Myocyte (in vitro differentiated cells): ENCODE measurements around the gene ARMC9. TPM values are rescaled to one million over a fixed set of nuclear protein-coding genes. Genes with fewer than 3 reads are reported as not detected.
A peak's percentile ranks its signal among the peaks of the same experiment; 100 is the strongest.

Experiments
- DNase-seq: peaks from one replicate; pipeline ENCODE4 v3.0.0-alpha.2; 2012; ENCODE audit warnings: low read depth
- total RNA-seq: library from RNA; depleted of rRNA; stranded (reverse); fragments of >200 nt; gene quantifications from 2 replicates; pipeline ENCODE4 v1.2.3, GENCODE V29; 2014

Gene ARMC9
- total RNA-seq, 1 donor from 2014 or later = 55.7 TPM

DNA sequence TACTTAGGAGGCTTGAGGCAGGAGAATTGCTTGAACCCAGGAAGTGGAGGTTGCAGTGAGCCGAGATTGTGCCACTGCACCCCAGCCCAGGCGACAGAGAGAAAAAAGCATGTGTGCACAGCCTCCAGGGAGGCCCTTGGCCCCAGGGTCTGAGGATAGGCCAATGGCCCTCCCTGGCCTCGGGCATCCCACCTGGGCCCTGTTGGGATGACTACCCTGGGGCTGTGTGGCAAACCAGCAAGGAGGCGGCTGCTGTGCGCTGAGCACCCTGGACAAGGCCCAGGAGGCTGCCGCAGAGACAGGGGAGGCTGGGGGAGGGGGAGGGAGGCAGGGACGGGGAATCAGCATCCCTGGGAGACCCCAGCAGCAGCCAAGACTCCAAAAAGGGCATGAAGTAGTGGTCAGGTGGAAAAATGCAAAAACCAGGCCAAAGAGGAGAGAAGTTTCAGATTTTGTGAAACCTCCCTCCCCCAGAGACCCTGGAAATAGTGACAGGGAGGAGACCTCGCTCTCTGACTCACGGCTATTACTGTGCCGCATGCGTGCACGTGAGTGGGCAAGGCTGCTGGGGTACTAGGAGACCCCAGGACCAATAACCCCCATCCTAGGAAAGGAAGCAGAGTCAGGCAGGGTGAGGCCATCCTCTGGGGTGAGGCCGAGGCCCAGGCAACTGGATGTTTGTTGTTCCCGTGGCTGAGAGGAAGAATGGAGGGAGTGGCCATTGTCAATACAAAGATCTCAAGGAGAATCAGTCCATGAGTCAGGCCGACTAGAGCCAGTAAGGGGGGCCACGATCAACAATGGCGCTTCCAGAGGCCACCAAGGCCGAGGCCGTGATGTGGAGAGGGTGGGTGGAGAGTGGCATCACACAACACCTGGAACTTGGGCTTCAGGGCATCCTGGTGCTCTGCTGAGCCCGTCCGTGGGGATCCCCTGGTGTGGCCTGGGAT, 181.1 kb downstream of the ARMC9 start:
- DNase-seq = no peak

- no peak for DNase-seq
These were observed 181.9 kb downstream of the ARMC9 start for GRCh38 chr2:231380307-231380706.

- DNase-seq = no peak
These were observed 182.8 kb downstream of the ARMC9 start for GRCh38 chr2:231380991-231381847.

GRCh38 chr2:231382116-231382515, 183.7 kb downstream of the ARMC9 start:
- DNase-seq = peak; percentile 76

DNA sequence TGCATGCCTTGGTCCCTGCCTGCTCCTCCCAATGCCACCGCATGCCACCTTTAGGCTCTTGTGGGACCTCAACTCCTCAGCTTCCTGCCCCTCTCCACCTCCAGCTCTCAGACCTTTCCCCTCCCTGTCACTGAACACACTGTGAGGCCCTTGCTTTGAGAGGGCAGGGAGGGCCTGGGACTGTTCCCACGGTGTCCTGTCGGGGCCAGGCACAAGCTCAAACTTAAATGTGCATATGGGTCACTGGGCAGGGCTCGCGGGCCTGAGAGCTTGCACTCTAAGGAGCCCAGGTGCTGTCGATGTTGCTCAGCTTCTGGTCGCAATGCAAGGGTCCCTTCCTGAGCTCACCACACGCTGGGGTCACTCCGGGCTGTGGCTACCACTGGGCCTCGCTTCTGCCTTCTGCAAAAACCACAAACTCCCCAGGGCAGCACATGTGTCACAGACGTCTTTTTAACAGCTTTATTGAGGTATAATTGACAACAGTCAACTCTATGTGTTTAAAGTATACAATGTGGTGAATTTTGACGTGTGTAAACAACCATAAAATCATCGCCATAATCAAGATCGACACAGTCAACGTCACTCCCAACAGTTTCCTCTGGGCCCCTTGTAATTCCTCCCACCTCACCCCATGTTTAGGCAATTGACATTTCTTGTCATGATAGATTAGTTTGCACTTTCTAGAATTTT, 185.1 kb downstream of the ARMC9 start:
- peak; percentile 50 for DNase-seq

DNA sequence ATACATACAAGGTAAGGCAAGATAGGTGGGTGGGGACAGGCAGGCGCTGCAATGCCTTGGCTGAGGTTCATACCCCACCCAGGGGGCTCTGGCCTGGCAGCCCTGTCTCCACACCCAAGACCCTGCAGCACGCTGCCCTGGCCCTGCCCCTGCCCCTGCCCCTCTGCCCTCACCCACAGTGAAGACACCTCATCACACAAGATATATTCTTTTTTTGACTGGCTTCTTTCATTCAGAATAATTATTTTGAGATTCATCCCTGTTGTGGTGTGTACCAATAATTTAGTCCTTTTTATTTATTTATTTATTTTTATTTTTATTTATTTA, 185.6 kb downstream of the ARMC9 start:
- DNase-seq = no peak

- no peak for DNase-seq
These were observed 186.5 kb downstream of the ARMC9 start for GRCh38 chr2:231384970-231385369.

GRCh38 chr2:231385429-231385828, 187.0 kb downstream of the ARMC9 start:
- DNase-seq = no peak

GRCh38 chr2:231386446-231386845, 188.0 kb downstream of the ARMC9 start:
- DNase-seq = peak; percentile 81

DNA sequence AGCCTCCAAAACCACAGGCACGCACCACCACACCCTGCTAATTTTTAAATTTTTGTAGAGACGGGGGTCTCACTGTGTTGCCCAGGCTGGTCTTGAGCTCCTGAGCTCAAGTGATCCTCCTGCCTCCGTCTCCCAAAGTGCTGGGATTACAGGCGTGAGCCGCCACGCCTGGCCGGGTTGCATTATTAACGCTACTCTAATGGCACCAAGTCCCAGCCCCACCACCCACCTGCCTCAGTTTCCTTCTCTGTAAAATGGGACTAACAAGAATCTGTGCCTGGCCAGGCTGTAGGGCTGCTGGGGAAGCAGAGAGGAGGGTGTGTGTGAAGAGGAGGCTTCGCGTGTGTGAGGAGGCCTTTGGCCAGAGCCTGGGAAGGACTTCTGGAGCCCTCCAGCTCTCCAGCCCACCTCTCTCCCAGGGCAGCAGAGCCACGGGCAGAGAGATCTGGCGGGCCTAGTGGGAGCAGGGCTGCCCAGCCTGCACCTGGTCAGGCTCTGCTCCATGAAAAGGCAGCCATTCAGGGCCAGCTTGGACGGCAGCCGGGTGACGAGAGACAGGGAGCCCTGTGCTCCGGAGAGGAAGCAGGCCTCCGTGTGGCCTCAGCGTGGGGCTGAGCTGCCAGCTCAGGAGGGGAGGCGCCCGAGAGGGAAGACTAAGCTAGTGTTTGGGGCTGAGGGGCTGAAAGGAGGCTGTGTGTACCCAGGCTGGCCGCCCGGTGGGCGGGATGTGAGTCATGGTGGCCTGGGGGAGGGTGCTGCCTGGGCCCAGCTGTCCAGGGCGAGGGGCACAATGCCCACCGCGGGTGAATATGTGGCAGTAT, 189.7 kb downstream of the ARMC9 start:
- peak; percentile 76 for DNase-seq

GRCh38 chr2:231388725-231389346, 190.4 kb downstream of the ARMC9 start:
- DNase-seq = no peak

- no peak for DNase-seq
These were observed 192.2 kb downstream of the ARMC9 start for GRCh38 chr2:231390667-231391066.

- DNase-seq = no peak
These were observed 193.6 kb downstream of the ARMC9 start for GRCh38 chr2:231391981-231392380.

DNA sequence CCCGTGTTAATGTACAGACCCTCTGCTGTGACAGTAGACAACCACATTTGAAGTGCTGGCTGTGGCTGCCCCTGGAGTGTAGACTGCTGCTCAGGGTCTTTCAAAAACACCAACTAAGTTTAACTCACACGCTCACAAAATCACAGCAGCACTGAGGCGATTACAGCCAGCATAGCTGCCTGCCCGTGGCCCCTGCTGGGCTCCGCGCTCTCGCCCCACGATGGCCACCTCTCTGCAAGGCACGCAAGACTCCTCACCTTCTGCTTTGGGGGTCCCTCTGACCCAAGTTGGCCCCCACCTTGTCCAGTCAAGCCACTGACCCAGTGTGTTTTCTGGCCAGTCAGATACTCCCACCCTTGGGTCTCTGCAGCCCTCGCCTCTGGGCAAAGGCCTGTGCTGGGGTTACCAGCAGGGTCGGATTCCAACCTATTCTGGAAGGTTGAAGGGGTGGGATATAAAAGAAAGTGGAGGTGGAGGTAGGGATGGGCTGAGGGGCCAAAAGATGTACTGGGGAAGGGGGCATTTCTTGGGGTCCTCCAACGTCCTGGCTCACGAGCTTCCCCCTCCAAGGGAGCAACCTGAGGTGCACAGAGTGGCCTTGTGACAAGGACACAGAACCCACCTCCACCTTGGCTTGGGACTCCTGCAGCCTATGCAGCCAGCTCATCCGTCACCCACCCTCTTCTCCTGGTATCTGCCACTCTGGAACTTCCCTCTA, 194.2 kb downstream of the ARMC9 start:
- no peak for DNase-seq

GRCh38 chr2:231393149-231394131, 195.0 kb downstream of the ARMC9 start:
- DNase-seq = no peak

- no peak for DNase-seq
These were observed 196.0 kb downstream of the ARMC9 start for GRCh38 chr2:231394211-231395141.
